Liver (tissue), 3 donors: ENCODE results near the gene METTL4.

Source experiments
- CTCF ChIP-seq: fragments of 150-350 bp; IDR thresholded peaks from 2 replicates; pipeline ENCODE4 v1.5.1; 2017; ENCODE audit warnings: improper control_type of control experiment, low read depth, low read length; ENCODE audit not compliant: missing input control
- GABPA ChIP-seq, 2 donors: IDR thresholded peaks in 1 of 2; conservative IDR thresholded peaks in 1 of 2; 2 replicates each; pipeline ENCODE4 v1.6.1; 2016; ENCODE audit warnings: antibody characterized with exemption in 2 of 2, mild to moderate bottlenecking in 1 of 2, moderate library complexity in 1 of 2
- MAX ChIP-seq: IDR thresholded peaks from 2 replicates; pipeline ENCODE4 v1.6.1; 2016; ENCODE audit warnings: antibody characterized with exemption
- REST ChIP-seq: IDR thresholded peaks from 2 replicates; pipeline ENCODE4 v1.6.1; 2016; ENCODE audit warnings: antibody characterized with exemption, mild to moderate bottlenecking
- ZBTB33 ChIP-seq: IDR thresholded peaks from 2 replicates; pipeline ENCODE4 v1.6.1; 2016; ENCODE audit warnings: antibody characterized with exemption
- TF ChIP-seq, protein P1 (sequence below): IDR thresholded peaks from 2 replicates; pipeline ENCODE4 v1.6.1; 2016; ENCODE audit warnings: antibody characterized with exemption
- donor health status: healthy.
- donor health status: healthy.

- TF ChIP-seq GABPA (IDR thresholded peaks at IDR 0.05 in 1 of 2, conservative IDR thresholded peaks at IDR 0.05 in 1 of 2) (no peak), CTCF (no peak), REST (no peak), MAX (no peak), ZBTB33 (no peak)
- TF ChIP-seq, protein P1, sequence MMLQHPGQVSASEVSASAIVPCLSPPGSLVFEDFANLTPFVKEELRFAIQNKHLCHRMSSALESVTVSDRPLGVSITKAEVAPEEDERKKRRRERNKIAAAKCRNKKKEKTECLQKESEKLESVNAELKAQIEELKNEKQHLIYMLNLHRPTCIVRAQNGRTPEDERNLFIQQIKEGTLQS, result no peak
Observed at GRCh38 chr18:2564373-2564772, 6.9 kb downstream of the METTL4 start.
